Fibroblast of mammary gland (primary cell): ENCODE measurements around the gene FCHSD2.
A peak's percentile ranks its signal among the peaks of the same experiment; 100 is the strongest.

ENCODE experiments used
- DNase-seq: peaks from one replicate; pipeline ENCODE4 v3.0.0-alpha.2; 2010; ENCODE audit warnings: low read depth
- H3K4me3 ChIP-seq: 2 replicates; pipeline ENCODE4 v1.5.1; 2011; ENCODE audit warnings: low read depth, mild to moderate bottlenecking, low read length, moderate library complexity; ENCODE audit not compliant: control insufficient read depth
- CTCF ChIP-seq: conservative IDR thresholded peaks from 2 replicates; pipeline ENCODE4 v1.5.1; 2011; ENCODE audit warnings: low read depth, low read length, inconsistent platforms; ENCODE audit not compliant: control insufficient read depth, insufficient read depth

The FCHSD2 gene

GRCh38 chr11:72842653-72843330 is 299.3 kb downstream of the FCHSD2 start:
- TF ChIP-seq CTCF = no peak
- no peak overlapping the region for H3K4me3 ChIP-seq
- no peak for DNase-seq

GRCh38 chr11:72842126-72842525 is 300.0 kb downstream of the FCHSD2 start:
- H3K4me3 ChIP-seq = no peak overlapping the region
- no peak for DNase-seq
- TF ChIP-seq CTCF = no peak

DNA sequence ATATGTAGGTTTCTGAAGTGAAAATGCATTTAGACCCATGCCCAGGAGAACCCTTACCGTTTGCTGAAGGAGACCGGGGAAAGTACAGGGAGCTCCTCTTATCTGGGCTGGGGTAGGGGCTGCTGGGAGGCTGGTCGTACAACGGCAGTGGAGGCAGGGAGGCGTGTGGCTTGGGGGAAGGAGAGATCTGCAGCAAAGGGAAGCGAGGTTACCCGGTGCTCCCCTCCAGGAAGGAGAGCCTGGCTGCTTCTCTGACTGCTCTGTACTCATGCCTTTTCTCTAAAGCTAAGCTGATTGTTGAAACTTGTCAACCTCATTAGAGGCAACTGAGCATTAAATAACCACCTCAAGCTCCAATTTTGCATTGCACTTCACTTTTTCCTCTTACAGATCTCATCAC is 300.7 kb downstream of the FCHSD2 start:
- no peak for DNase-seq
- no peak for TF ChIP-seq CTCF
- no peak overlapping the region for H3K4me3 ChIP-seq

DNA sequence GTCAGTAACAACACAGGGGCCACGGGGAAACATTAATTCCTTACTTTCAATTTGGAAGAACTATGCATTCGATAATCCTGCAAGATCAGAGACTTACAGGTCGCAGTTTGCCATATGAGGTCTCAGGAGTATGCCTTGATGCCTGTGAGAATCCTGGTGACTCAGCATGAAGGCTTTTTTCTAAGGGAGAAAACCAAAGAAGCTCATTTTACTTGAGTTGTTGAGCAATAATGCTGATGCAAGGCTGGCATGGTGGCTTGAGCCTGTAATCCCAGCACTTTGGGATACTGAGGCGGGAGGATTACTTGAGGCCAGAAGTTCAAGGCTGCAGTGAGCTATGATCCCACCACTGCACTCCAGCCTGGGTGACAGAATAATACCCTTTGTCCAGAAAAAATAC is 301.3 kb downstream of the FCHSD2 start:
- no peak for TF ChIP-seq CTCF
- DNase-seq = peak; percentile 94
- no peak overlapping the region for H3K4me3 ChIP-seq

DNA sequence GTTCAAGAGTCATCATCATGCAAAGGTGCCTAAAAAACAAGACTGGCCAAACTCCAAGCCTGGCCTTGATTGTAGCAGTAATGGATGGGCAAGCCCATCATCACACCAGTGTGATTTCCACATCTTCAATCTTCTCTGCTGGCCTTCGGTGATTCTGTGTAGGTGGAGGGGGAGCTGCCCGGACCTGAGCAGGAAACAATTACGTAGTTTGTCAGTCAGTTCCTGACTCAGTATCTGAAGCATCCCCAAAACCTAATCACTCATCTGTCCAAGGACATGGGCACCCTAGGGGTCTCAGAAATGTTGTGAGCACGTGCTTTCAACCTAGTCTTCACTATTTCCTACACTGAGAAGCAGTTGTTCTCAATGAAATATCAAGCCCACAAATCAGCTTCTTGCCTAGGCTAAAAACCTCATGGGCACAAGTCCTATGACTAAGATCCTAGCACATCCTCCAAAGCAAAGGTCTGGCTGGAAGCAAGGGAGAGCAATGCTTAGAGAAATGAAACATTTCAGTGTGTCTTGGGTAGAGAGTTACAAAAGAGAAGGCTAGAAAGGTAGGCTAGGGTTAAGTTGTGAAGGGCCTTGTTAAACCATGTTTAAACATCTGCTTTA is 303.3 kb downstream of the FCHSD2 start:
- no peak for TF ChIP-seq CTCF
- H3K4me3 ChIP-seq = no peak overlapping the region
- DNase-seq = peak; percentile 59

- no peak for DNase-seq
- TF ChIP-seq CTCF = no peak
- H3K4me3 ChIP-seq = no peak overlapping the region
These were observed 306.0 kb downstream of the FCHSD2 start for GRCh38 chr11:72836111-72836510.
